ELR (cell line): ENCODE data around the gene PSMA1.
"Not testable (repeated sequence)": the region's sequence is repeated elsewhere in the genome, so short reads cannot be mapped to it uniquely, and the experiment has no call there.

ENCODE experiments used
- DNase-seq: peaks from one replicate; pipeline ENCODE4 v3.0.0-alpha.2; 2015; ENCODE audit warnings: low read depth

The PSMA1 gene

DNA sequence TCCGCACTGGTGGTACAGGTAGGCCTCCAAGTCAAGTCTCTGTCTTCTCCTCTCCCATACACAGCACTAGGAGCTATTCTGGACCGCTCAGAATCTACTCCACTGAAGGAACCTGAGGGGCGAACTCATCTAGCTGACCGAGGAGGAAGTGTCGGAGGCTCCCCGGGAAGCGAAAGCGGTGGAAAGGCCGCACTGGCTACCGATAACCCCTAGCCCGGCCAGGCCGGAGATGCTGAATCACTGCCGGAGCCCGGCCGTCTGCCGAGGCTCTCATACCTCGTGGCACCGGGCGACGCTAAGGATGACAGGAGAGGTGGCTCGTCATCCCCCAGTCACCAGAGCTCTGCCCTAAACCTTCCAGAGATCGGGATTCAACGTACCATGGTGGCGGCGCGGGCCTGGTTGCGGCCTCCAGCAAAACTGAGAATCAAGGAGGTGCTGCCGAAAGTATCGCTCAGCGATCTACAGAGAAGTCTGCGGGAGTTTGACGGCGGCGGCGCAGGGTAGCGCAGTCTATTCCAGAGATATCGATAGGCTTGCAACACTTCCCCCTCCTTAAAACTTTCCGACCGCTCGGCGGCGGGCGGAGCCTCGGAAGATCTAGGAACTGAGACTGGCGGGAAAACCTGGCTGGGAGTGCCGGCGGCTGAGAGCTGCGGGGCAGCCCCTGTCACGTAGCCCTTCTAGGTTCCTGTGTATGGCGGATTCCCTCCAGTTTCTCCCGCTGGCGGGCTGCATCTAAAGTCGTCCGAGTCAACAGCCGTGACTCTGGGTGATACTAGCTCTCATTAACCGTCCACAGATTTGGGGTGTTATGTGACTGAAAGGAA lies at the start of gene PSMA1:
TSS of gene PSMA1 (minus strand) at position 470 of the 830 bp plus-strand sequence. CDS start at position 383, 87 bp downstream.
- DNase-seq, result peak; percentile 97

DNA sequence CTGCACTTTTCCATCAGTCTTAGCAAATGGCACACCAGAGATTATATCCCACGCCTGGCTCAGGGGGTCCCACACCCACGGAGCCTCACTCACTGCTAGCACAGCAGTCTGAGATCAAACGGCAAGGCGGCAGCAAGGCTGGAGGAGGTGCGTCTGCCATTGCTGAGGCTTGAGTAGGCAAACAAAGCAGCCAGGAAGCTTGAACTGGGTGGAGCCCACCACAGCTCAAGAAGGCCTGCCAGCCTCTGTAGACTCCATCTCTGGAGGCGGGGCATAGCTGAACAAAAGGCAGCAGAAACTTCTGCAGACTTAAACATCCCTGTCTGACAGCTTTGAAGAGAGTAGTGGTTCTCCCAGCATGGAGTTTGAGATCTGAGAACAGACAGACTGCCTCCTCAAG lies 49.3 kb upstream of the PSMA1 start:
- DNase-seq, result not testable (repeated sequence)

DNA sequence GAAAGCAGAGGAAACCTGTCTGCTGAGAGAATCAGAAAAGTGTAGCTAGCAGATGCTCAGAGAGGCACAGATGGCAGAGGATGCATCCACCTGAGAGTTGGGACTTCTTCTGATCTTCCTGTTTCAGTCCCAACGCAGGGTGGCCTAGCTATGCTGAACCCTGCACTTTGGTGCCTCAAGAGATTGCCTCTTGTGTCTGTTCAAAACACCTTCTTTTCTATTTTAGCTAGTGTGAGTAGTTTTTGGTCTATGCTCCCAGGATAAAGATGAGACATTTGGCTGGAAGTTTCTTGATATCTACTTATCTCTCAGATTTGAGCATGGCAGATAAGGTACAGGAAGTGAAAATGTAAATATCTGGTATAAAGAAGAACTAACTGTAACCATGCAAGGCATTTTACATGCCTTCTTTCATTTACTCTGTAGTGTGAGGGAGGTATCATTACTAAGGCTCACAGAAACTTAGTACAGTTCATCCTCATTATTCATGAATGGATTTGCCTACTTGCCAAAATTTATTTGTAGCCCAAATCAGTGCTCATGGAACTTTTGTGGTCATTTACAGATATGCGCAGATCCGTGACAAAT lies 47.0 kb upstream of the PSMA1 start:
- DNase-seq, result no peak

DNA sequence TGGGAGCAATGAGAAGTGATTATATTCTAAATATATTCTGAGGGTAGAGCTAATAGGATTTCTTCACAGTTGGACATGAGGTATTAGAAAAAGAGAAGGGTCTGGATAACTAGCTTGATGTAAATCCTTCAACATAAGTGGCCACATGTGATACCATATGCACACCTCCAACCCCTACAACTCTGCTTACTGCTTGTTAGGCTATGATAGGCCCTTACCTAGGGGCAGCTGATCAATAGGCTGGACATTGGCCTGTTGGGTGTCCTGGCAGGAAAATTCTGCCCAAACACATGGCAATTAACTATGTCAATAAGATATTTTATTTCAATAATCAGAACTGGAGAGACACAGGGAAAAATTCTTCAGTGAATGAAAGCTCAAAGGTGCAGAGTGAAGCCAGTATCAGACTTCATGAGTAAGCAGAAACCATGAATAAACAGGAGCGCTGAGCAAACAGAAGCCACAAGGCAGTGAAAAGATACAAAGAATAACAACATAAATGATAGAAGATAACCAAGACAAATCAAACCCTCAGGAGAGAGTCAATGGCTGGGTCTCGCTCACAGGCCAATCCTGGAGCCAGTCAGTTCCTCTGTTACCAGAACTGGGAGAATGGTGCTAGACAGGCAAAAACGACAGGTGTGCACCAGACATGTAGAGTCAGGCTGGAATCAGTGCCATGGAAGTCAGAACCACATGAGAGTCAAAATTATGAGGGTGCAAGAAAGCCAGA lies 46.3 kb upstream of the PSMA1 start:
- no peak for DNase-seq

DNA sequence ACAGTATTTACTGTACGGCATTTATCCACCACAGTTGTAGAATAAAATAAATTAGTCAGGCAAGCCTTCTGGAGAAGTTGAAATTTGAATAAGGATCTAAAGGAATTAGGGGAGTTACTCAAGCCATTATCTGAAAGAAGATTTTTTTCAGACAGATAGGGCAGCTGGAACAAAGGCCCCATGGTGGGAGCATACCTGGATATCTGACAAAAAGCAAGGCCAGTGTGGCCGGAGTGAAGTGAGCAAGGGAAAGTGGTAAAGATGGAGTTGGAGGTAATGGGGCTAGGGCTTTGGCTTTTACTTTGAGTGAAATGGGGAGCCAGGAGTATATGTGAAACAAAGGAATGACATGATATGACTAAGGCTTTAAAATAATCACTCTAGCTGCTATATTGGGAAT lies 45.7 kb upstream of the PSMA1 start:
- no peak for DNase-seq

DNA sequence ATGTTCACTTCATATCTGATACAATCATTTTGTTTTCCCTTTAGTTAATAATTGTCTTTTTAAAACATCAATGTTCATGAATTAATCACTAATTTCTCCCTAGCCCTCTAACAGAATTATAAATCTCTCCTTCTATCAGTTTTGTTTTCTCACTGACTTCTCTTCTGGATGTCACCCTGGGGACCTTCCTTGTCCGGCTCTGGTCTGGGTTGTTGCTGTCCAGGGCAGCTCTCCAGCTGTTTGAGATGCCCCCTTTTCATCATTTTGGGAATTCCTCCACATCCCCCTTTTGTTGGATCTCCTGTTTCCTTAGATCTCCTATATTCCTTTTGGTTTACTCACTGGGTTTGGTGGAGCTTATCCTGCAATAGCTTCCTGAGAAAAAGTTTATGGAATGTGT lies 35.6 kb upstream of the PSMA1 start:
- DNase-seq, result no peak

DNA sequence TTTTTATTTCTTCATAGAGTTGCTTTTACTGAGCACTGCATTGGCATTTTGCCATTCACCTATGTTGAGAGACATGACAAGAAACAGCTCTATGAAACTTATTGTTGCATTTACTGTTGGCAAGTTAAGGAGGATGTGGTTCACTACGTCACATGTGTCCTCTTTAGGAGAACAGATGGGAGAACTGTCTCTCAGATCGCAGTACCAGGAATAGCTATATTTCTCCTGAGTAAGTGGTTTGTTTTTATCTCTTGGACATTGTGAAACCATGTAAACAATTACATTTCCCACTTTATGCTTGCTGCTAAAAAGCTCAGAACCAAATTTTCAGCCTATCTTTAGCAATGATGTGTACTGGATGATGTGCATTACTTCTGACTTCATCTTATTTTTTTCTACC lies 34.8 kb upstream of the PSMA1 start:
- DNase-seq, result no peak

DNA sequence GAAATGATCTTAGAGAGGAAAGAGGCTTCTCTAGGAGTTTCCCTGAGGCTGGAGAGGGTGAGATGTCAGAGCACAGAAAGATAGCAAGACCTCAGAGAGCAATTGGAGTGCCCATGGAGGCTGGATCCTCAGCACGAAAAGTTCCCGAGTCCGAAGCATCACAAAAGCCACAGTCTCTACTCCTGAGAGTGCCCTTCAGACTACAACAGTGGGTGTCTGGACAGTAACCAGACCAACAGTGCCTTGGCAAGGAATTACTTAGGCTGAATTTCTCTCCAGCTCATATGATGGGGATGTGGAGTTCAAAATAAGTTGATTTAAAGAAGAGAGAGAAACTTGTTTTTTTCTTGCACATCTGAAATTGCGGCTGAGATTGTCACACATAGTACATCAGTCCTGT lies 31.9 kb upstream of the PSMA1 start:
- no peak for DNase-seq

DNA sequence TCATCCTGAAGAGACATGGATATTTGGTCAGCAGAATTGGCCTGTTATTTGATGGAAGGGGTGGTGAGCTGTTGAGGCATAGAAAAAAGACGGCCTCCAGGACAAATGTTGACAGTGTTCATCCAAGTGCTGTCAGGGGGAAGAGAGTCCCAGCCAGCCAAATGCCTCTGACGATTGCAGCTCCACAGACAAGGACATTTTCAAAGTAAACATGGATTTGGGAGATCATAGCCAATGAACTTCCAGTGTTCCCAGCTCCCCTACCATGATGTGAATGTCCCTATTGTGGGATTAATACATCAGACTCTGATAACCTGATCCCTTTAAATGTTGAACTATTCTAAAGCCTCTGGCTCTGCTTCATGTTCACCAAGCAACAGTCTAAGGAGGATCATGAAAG lies 31.2 kb upstream of the PSMA1 start:
- no peak for DNase-seq

DNA sequence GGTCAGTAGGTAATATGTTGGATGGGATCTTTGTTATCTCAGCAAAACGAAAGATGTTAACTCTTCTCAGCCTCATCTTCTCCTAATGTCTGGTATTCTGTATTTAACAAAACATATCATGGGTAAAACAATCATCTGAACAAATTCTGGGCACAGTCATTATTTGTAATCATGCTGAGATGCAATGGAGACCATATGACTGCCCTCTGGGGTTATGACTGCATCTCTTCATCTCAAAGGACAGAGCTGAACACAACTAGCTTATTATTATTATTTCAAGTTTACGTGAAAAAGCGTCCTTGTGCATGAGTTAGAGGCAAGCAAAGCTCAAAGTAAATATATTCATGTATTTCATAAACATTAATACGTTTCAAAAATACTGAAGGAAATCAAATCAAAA lies 29.7 kb upstream of the PSMA1 start:
- DNase-seq, result no peak

DNA sequence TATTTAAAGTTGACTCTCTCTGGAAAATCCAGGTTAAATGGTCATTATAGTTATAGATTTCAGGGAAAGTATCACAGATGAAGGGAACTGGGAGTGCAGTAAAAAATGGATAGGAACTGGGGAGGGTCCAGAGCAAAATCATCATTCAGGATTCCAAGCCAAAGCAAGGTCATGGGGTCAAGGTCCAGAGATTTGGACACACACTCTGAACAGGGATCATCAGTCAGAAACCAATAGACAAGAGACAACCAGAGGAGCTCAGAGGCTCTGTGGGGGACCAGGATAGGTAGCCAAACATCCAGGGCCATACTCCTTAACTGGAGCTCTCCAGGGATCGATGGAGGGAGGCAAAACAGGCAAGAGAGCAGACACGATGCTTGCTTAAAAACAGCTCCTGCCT lies 27.3 kb upstream of the PSMA1 start:
- no peak for DNase-seq

DNA sequence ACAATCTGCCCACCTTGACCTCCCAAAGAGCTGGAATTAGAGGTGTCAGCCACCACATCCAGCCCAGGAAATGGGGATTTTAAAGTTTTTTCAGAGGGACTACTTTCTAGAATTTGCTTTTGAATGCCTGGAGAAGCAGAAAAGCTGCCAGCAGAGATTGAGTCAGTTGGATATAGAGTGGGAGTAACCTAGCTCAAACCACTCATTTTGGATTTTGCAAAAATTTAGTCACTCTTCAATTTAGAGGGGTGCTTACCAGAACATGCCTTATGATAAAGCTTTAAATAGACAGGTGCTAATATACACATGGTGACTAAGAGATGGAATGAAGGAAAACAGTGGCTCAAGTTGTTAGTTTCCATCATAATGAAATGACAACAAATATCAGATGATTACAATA lies 26.5 kb upstream of the PSMA1 start:
- DNase-seq, result no peak

DNA sequence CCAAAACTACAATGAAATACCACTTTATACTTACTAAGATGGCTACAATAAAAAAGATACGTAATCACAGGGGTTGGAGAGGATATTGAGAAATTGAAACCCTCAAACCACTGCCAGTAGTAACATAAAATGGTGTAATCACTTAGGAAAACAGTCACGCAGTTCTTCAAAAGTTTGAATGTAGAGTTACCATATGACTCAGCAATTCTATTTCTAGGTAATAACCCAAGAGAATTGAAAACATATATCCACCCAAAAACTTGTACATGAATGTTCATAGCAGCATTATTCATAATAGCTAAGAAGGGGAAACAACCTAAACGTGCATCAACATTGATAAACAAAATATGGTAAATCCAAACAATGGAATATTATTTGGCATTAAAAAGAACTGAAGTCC lies 24.4 kb upstream of the PSMA1 start:
- no peak for DNase-seq

DNA sequence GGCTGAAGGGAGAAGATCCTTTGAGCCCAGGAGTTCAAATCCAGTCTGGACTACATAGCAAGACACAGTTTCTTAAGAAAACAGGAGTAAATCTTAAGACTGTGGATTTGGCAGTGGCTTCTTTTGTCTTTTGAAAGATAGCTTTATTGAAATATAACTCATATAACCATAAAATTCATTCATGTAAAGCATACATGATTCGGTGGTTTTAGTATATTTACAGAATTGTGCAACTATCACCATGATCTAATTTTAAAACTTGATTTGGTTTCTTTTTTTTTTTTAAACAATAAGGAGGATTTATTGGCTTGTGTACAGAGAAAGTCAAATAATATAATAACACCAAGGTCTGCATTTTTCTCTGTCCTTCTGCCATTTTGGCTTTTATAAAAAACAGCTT lies 23.1 kb upstream of the PSMA1 start:
- no peak for DNase-seq

DNA sequence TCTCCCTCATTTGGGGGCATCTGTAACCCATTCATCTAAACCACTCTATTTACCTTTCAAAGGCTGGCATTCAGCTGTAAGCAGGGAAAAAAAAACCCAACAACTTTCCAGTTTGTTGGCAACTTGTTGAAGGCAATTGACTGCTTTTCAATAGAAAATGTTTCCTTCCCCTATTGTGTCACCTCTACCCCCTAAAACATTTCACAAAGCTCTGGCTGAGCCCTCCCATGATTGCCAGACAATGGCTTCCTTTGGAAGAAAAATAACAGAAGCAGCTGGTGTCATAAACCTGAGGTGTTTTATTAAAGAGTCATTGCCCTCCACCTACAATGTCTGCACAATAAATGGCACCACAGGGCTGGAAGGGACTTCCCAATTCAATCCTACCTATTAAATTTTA lies 22.1 kb upstream of the PSMA1 start:
- no peak for DNase-seq

DNA sequence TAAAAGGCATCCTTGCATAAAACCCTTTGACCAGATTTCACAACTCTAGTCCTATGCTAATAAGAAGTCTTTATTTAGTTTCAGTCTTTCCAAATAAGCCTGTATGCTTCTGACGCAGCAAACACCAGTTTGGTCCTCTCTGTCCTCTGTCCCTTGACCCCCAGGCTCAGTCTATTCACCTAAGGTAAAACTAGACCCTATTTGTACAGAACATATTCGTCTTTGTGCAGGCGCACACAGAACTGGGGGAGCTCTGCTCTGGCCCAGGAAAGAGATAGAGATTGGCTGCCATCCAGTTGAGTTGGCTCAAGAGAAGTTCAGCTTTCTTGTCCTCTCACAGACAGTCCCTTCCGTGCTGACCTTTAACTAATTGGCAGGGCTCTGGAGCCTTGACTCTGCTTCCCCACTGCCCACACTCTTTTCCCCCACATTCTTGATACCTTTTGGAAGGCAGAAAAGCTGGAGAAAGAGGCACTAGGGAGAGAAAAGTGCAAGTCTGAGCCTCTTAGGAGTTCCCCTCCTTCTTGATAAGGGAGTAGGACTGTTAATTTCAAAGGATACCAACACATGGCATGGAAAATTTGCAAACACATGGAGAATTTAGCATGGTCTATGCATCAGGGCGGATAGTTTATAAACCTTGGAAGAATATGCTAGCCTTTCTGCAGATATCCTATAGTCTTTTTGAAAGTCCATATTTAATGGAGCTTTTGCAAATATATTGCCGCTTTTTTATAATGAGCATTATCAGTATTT lies 21.2 kb upstream of the PSMA1 start:
- DNase-seq, result no peak

DNA sequence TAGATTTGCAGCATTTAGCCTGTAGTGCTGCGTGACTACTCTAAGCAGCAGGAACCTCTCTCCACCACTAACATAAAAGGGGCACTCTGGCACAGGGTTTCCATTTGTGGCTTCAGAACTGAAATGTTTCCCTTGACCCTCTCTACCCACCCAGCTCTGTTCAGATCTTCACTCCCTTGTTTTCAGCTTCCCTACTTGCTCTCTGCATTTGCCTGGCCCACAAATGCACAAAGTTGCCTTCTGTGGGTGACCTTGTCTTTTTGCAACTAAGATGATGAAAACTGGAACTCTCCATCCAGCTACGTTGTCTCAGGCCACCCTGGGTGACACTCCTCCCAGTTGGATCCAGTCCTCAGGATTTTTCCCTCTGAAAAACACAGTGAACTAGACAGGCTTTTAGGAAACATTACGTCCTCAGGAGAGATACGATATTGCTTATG lies 19.8 kb upstream of the PSMA1 start:
- DNase-seq, result no peak

DNA sequence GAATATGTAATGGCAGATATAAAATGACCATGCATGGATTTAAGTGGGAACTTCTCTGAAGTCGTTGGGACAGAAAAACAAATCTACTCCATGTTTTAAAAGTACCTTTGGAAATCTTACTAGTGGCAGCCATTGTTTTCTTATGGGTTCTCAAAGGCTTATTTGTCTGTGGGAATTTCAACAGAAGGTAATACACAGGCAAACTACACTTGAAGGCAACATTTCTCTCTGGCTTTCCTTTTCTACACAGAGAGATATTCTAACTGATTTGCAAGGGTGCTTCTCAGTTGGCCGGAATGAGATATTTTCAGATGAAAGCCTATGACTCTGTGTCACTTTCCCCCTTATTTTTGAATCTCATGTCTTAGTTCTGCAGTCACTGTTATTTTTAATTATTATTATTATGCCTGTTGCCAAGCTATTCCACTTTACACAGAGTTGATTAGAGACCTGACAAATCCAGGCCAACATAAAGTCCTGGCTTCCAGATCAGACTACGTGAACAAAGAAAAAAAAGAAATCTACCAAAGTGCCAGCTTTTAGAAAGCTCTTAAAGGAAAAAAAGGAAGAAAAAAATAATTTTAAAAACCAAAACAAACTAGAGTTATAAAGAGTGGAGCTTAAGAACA lies 18.9 kb upstream of the PSMA1 start:
- no peak for DNase-seq

DNA sequence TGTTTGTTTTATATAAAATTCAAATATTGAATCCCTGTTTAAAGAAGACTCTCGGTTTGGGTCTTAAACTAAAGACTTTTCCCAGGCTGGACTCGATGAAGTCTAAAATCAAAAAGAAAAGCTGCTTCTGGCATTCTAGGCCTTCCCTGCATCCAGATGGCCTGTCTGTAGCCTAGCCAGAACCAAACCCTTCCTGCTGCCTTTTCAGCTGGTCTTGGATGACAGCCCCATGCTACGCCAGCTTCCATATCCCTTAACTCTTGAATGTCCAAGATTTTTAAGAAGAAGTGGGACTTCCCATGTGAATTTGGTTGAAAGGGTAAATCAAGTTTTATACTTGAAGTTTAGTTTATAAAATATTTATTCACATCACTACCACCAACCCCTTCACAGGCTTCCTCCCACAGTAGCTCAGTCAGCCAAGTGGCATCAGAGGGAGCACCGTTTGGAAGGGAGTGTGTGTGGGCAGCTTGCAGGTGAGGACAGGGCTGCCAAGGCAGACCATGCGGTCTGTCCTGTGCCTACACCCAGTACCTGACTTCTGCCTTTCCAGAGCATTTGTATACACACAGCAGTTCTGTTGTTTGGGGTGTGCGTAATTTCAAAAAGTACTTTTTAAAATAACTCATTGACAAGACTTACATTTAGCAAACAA lies 18.2 kb upstream of the PSMA1 start:
- no peak for DNase-seq

DNA sequence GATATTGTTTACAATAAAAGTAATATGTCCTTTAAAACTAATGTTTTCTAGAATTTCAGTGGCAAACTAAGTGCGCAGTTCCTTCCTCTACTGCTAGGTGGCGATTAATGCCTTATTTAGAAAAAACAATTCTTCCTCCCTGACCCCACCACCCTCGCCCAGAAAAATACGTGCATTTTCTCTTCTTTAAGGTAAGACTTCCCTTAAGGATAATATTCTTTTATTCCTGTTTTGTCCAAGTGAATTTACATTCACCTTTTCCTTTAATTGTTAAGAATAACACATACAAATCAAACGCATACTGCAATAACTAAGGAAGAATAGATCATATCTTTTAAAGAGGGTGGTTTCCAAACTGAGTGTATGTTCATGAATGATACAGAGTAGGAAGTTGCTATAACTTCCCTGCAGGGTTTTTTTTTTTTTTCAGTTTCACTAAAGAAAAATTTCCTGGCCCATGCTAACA lies 17.0 kb upstream of the PSMA1 start:
- DNase-seq, result peak; percentile 56

DNA sequence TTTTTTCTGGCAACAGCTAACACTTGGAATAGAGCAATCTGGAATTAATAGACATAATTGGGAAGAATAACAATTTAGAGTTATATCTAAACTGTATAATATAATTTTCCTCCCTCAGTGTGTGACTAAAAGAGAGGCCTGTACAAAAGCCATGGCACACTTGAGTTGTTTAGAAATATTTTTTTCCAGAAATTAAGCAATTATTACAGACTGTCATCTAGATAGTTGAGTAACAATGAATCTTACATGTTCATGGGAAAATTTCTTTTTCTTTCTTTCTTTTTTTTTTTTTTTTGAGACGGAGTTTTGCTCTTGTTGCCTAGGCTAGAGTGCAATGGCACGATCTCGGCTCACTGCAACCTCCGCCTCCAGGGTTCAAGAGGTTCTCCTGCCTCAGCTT lies 15.0 kb upstream of the PSMA1 start:
- not testable (repeated sequence) for DNase-seq
